GM12873 (cell line): ENCODE results near the gene TRPV3.

Source experiments
- TF ChIP-seq, protein P1 (sequence below): IDR thresholded peaks from 2 replicates; pipeline ENCODE4 v1.5.1; 2012; ENCODE audit warnings: low read depth, mild to moderate bottlenecking, moderate library complexity, low read length, control low read depth; ENCODE audit not compliant: insufficient read depth; ENCODE audit errors: missing control alignments

The TRPV3 gene

GRCh38 chr17:3573246-3574100 is 15.9 kb upstream of the TRPV3 start:
- TF ChIP-seq, protein P1, sequence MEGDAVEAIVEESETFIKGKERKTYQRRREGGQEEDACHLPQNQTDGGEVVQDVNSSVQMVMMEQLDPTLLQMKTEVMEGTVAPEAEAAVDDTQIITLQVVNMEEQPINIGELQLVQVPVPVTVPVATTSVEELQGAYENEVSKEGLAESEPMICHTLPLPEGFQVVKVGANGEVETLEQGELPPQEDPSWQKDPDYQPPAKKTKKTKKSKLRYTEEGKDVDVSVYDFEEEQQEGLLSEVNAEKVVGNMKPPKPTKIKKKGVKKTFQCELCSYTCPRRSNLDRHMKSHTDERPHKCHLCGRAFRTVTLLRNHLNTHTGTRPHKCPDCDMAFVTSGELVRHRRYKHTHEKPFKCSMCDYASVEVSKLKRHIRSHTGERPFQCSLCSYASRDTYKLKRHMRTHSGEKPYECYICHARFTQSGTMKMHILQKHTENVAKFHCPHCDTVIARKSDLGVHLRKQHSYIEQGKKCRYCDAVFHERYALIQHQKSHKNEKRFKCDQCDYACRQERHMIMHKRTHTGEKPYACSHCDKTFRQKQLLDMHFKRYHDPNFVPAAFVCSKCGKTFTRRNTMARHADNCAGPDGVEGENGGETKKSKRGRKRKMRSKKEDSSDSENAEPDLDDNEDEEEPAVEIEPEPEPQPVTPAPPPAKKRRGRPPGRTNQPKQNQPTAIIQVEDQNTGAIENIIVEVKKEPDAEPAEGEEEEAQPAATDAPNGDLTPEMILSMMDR = no peak

DNA sequence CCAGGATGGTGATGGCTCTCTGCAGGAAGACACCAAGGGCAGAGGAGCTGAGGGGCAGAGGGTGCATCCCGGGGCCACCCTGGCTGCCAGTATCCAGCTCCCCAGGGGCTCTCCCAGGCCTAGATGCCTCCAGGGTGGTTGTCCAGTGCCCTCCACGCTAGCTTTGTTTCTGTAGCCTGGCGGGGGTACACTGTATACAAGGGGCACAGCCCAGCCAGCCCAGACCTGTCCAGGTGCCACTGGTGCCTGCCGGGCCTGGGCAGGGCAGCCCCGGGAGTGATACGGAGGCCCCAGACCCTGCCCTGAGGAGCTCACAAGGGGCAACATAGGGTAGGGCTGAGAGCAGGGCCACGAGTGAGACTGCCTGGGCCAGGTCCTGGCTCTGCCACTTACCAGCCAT is 14.6 kb upstream of the TRPV3 start:
- TF ChIP-seq, protein P1 = no peak

GRCh38 chr17:3571043-3571900 is 13.7 kb upstream of the TRPV3 start:
- TF ChIP-seq, protein P1 = no peak

GRCh38 chr17:3569534-3570137 is 12.0 kb upstream of the TRPV3 start:
- TF ChIP-seq, protein P1 = no peak

DNA sequence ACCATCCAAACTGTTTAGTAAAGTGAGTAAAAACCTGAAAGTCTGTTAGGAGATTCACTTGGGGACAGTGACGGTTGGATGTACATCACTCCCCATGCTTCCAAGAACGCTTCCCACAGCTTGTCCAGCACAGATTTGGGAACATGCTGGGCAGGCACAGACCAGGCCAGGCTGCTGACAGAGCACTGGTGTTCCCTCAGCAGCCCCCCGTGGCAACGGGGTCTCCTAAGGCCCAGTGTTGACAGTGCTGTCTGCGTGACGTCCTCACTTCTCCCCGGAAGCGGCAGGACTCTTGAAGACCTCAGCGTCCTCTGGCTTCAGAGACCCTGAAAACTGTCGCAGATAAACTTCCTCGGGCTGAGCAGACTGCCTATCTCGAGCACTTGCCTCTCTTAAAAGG is 8.9 kb upstream of the TRPV3 start:
- TF ChIP-seq, protein P1 = no peak

GRCh38 chr17:3565143-3565542 is 7.5 kb upstream of the TRPV3 start:
- TF ChIP-seq, protein P1 = no peak

DNA sequence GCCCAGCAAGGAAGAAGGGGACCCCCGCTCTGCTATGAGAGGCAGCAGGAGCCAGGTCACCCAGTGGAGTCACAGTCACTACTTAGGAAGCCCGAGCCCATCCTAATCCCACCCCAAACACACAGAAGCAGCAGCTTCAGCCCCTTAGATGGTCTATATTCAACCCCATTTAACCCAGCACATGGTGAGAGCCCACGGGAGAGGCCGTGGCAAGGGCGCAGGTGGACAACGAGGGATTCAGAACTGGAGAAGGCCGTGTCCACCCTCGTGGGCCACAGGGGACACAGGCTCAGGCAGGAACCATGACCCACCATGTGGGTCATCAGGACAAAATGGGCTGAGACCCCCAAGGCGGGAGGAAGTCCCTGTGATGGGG is 1.6 kb upstream of the TRPV3 start:
- TF ChIP-seq, protein P1 = no peak
